Measurements from ENCODE around the gene RFC1. TPM values are rescaled to one million over a fixed set of nuclear protein-coding genes. Genes with fewer than 3 reads are reported as not detected.
A peak's percentile ranks its signal among the peaks of the same experiment; 100 is the strongest.
"Not testable (repeated sequence)": the region's sequence is repeated elsewhere in the genome, so short reads cannot be mapped to it uniquely, and the experiment has no call there.

The RFC1 gene
- polyA plus RNA-seq, 3 donors = 71.1 to 77.8 (median 74.3) TPM

DNA sequence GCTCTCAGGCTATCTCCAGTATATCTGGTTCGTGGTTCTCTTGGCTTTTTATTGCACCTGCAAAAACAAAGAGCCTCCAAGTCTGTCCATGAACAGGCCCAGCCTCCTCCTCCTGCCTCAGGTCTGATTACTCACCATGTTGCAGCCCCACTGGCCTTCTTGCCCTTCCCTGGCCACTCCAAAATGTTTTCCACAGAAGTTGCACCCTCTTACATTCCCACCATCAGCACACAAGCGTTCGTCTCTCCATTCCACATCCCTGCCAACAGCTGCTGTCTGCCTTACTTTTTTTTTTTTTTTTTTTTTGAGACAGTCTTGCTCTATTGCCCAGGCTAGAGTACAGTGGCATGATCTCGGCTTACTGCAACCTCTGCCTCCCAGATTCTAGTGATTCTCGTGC lies 86.7 kb downstream of the RFC1 start:
- no peak for DNase-seq (ENCODE audit: extremely low read depth in 1 of 11, low read depth in 9 of 11, low spot score in 4 of 11)

DNA sequence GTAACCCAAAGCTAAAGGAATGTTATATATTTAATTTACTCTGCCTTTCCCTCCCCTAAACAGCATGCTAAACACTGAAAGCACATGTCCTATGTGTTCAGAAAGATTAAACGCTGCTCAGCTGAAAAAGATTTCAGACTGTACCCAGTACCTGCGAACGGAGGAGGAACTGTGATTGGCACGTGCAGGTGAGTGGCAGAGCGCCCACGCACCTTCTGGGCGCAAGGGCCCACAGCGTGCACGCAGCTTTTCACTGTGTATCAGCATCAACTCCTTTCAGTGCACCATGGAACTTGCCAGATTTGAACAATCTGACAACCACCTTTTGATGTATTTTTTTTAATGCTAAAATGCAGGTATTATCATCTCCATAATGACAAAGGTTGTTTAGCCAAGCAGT lies 87.7 kb downstream of the RFC1 start:
- DNase-seq (ENCODE audit: extremely low read depth in 1 of 11, low read depth in 9 of 11, low spot score in 4 of 11) = no peak

DNA sequence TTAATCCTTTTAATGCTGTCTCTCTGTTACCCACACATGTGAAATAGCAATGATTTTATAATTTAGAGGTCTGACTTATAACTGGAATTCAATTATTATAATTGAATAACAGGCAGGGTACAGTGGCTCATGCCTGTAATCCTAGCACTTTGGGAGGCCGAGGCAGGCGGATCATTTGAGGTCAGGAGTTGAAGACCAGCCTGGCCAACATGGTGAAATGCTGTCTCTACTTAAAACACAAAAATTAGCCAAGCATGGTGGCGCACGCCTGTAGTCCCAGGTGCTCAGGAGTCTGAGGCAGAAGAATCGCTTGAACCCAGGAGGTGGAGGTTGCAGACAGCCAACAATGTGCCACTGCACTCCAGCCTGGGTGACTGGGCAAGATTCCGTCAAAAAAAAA lies 88.5 kb downstream of the RFC1 start:
- not testable (repeated sequence) for DNase-seq (ENCODE audit: extremely low read depth in 1 of 11, low read depth in 9 of 11, low spot score in 4 of 11)

DNA sequence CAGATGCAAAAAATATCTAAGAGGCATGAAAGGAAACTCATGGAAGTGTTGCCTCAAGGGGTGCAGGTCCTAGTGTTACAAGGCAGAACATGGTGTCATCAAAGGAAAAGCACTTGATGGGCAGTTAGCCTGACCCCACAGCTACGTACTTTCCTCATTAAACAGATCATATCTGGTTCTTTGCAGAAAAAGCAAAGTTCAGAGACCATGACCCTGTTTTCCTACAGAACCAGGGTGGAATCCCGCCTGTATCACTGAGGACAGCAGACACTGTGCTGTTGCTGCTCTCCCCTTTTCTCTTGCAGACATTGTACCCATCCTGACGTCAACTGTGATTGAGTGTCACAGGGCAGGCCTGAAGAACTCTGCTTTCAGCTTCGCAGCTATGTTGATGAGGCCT lies 91.7 kb downstream of the RFC1 start:
- no peak for DNase-seq (ENCODE audit: extremely low read depth in 1 of 11, low read depth in 9 of 11, low spot score in 4 of 11)

DNA sequence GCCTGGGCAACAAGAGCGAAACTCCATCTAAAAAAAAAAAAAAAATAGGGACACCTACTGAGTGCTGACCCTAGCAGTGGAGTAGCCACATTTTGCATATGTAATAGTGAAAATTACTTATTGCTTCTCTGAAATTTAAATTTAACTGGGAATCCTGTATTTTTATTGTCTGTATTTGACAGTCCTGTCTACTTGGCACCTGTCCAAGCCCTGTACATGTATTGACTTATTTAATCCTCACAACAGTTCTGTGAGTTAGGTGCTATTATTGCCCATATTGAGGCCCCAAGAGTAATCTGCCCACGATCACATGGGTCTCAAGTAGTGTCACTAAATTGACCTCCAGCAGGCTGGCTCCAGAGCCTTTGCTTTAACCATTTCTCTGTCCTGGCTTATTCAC lies 102.3 kb downstream of the RFC1 start:
- DNase-seq (ENCODE audit: extremely low read depth in 1 of 11, low read depth in 9 of 11, low spot score in 4 of 11) = no peak

GRCh38 chr4:39259571-39260330 lies 106.4 kb downstream of the RFC1 start:
- peak in 1 of 11 donors; percentile 14 for DNase-seq (ENCODE audit: extremely low read depth in 1 of 11, low read depth in 9 of 11, low spot score in 4 of 11)

DNA sequence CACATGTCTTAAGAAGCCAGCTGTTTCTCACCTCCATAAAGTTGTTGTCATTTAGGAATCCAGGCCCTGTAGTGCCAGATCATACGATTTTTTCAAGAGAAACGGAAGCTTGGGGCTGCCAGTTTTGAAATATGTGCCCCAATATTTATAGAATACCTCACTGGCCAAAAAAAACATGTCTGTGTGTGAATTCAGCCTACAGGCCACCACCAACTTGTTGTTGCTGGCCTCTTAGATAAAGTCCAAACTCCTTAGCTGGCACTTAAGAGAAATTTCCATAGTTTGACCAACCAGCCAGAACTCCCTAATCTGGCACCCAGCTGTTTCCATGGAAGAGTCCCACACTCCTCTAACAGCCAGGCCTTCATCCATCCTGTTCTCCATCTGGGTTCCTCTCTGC lies 109.7 kb downstream of the RFC1 start:
- DNase-seq (ENCODE audit: extremely low read depth in 1 of 11, low read depth in 9 of 11, low spot score in 4 of 11) = no peak

- no peak for DNase-seq (ENCODE audit: extremely low read depth in 1 of 11, low read depth in 9 of 11, low spot score in 4 of 11)
Observed at GRCh38 chr4:39255871-39256270, 110.3 kb downstream of the RFC1 start.

GRCh38 chr4:39255266-39255665 lies 110.9 kb downstream of the RFC1 start:
- DNase-seq (ENCODE audit: extremely low read depth in 1 of 11, low read depth in 9 of 11, low spot score in 4 of 11) = no peak

DNA sequence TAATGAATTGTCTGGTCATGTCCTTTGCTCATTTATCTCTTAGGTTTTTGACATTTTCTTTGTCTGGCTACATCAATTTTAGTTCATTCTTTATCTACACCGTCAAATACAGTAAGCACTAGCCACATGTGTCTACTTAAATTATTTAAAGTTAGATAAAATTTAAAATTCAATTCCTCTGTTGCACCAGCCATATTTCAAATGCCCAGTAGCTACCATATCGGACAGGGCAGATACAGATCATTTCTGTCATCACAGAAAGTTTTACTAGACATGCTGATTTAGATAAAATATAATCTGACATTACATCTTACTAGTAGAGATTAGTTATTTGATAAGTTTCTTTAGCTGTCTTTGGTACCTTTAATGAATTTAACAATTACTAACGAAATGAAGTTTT lies 122.7 kb downstream of the RFC1 start:
- DNase-seq (ENCODE audit: extremely low read depth in 1 of 11, low read depth in 9 of 11, low spot score in 4 of 11) = no peak

Other genes with a start within 250 kb of the RFC1 start
- 100 to 1,000 TPM in 1 of 3 donors, 10 to 100 TPM in 2; 80.1 to 101 (median 98.2) TPM for gene WDR19, start 183.8 kb downstream of the RFC1 start, polyA plus RNA-seq (ENCODE audit: insufficient read length in 3 of 3)
- gene KLB, start 40.6 kb upstream of the RFC1 start, polyA plus RNA-seq (ENCODE audit: insufficient read length in 3 of 3) = under 1 TPM; 0.17 to 0.22 (median 0.17) TPM
- 1,000 to 10,000 TPM; 1,209 to 1,790 (median 1,492) TPM for gene RPL9, start 92.6 kb upstream of the RFC1 start, polyA plus RNA-seq (ENCODE audit: insufficient read length in 3 of 3)
- 10 to 100 TPM; 23.4 to 33.9 (median 30.4) TPM for gene LIAS, start 92.7 kb upstream of the RFC1 start, polyA plus RNA-seq (ENCODE audit: insufficient read length in 3 of 3)
- 100 to 1,000 TPM in 1 of 3 donors, 10 to 100 TPM in 2; 94.8 to 123 (median 96.3) TPM for gene UGDH, start 161.1 kb upstream of the RFC1 start, polyA plus RNA-seq (ENCODE audit: insufficient read length in 3 of 3)

All from renal cortex interstitium (tissue), 11 donors.